ENCODE data around the gene STK10. TPM values are rescaled to one million over a fixed set of nuclear protein-coding genes. Genes with fewer than 3 reads are reported as not detected.

STK10 gene
- total RNA-seq, 1 experiment from 2014 or later: 22.9 TPM

GRCh38 chr5:172035049-172035448 is 153.0 kb downstream of the STK10 start:
- TF ChIP-seq POLR2AphosphoS5 (IDR thresholded peaks at IDR 0.05; ENCODE audit: low read depth, low read length): no peak
- TF ChIP-seq YY1 (IDR thresholded peaks at IDR 0.05; ENCODE audit: extremely low read depth, insufficient replicate concordance, low read depth, low read length): no peak
- no peak for TF ChIP-seq TCF7L2 (IDR thresholded peaks at IDR 0.05; ENCODE audit: borderline replicate concordance, extremely low read depth, insufficient read depth, insufficient read length)
- no peak for TF ChIP-seq ZBTB33 (IDR thresholded peaks at IDR 0.05; ENCODE audit: extremely low read depth, insufficient replicate concordance, low read length)
- TF ChIP-seq SIN3A (IDR thresholded peaks at IDR 0.05; ENCODE audit: low read depth): no peak
- TF ChIP-seq CTCF (IDR thresholded peaks at IDR 0.05 in 2 of 3, conservative IDR thresholded peaks at IDR 0.05 in 1 of 3; ENCODE audit: borderline replicate concordance in 1 of 3, insufficient read depth in 1 of 3, low read depth in 2 of 3, low read length in 2 of 3): no peak
- no peak for TF ChIP-seq EZH2 (IDR thresholded peaks at IDR 0.05)
- no peak for TF ChIP-seq ELF1 (IDR thresholded peaks at IDR 0.05; ENCODE audit: borderline replicate concordance, low read depth)
- TF ChIP-seq JUND (IDR thresholded peaks at IDR 0.05): no peak
- TF ChIP-seq ZNF274 (IDR thresholded peaks at IDR 0.05; ENCODE audit: low read depth, low read length): no peak
- TF ChIP-seq SP1 (IDR thresholded peaks at IDR 0.05; ENCODE audit: low read depth): no peak
- TF ChIP-seq ZFX (IDR thresholded peaks at IDR 0.05): no peak
- TF ChIP-seq FOSL1 (IDR thresholded peaks at IDR 0.05; ENCODE audit: low read depth): no peak
- no peak for TF ChIP-seq REST (IDR thresholded peaks at IDR 0.05; ENCODE audit: low read depth)
- TF ChIP-seq RAD21 (IDR thresholded peaks at IDR 0.05; ENCODE audit: low read depth): no peak
- no peak for TF ChIP-seq POLR2A (IDR thresholded peaks at IDR 0.05; ENCODE audit: borderline replicate concordance, extremely low read depth, insufficient read depth, insufficient read length)
- CTCF ChIA-PET: interaction anchor here (0.7 kb wide), 1 partner anchor 80 kb away, joined by 4 read pairs; no protein-coding TSS in a partner anchor
- Histone ChIP-seq H3K9me2 (ENCODE audit: insufficient read depth) (no peaks in the 10 kb centered on the region), H3K4me3 (replicated peaks in 1 of 2; ENCODE audit: low read depth in 1 of 2, low read length in 2 of 2) (no peak overlapping the region), H2AFZ (ENCODE audit: low read depth, low read length, poor library complexity, severe bottlenecking) (no peak overlapping the region), H4K20me1 (ENCODE audit: insufficient read depth) (no peaks in the 10 kb centered on the region), H3K9ac (ENCODE audit: low read length) (no peak overlapping the region), H3K9me3 (ENCODE audit: control insufficient read depth in 1 of 2, insufficient read depth in 1 of 2, low read depth in 1 of 2, low read length in 2 of 2) (no peaks in the 10 kb centered on the region), H3K27me3 (ENCODE audit: insufficient read depth, low read length) (no peaks in the 10 kb centered on the region), H3K79me2 (ENCODE audit: insufficient read depth, low read length) (no peaks in the 10 kb centered on the region), H3K4me2 (ENCODE audit: low read length) (no peak overlapping the region), H3K36me3 (ENCODE audit: control insufficient read depth in 1 of 2, insufficient read depth in 2 of 2, low read length in 2 of 2) (no peaks in the 10 kb centered on the region), H3K4me1 (ENCODE audit: control insufficient read depth in 1 of 2, insufficient read depth in 2 of 2, low read length in 2 of 2) (no peaks in the 10 kb centered on the region), H3K27ac (ENCODE audit: low read depth, low read length) (no peak overlapping the region)
- intact Hi-C loops (cut with micrococcal nuclease): no loop called here
- DNase-seq (ENCODE audit: low read depth, low spot score): no peak
- POLR2A ChIA-PET: no interaction called here
- no peak for ATAC-seq
- RAD21 ChIA-PET (ENCODE audit: low non-redundant PET in 1 of 2, low total read pairs in 2 of 2, uncharacterized antibody in 2 of 2, unreplicated experiment in 2 of 2): no interaction called here
- no TSS peak for BruUV-seq (replicated peaks)
